Left lung (tissue), 10 donors: ENCODE measurements around the gene TRIM41. TPM values are rescaled to one million over a fixed set of nuclear protein-coding genes. Genes with fewer than 3 reads are reported as not detected.

Experiments
- ATAC-seq: fragments of 200-7000 bp; cut with Tn5 transposase; one replicate; pipeline ENCODE4 v1.9.1; 2020; ENCODE audit warnings: moderate library complexity
- DNase-seq, 4 donors: peaks; one replicate each; pipeline ENCODE4 v3.0.0-alpha.2; 2013 to 2020
- H3K27ac ChIP-seq, 2 donors: fragments of 200-600 bp; sonication (generic) in 1 of 2; one replicate each; pipeline versions ENCODE4 v1.5.0 to v1.8.0; 2020 to 2021
- H3K27me3 ChIP-seq, 2 donors: fragments of 200-600 bp; sonication (generic) in 1 of 2; one replicate each; pipeline versions ENCODE4 v1.5.0 to v1.8.0; 2020 to 2021
- H3K36me3 ChIP-seq, 2 donors: fragments of 200-600 bp; sonication (generic) in 1 of 2; one replicate each; pipeline versions ENCODE4 v1.5.0 to v1.8.0; 2020 to 2021
- H3K4me1 ChIP-seq, 2 donors: fragments of 200-600 bp; one replicate each; pipeline ENCODE4 v1.8.0; 2021
- H3K4me3 ChIP-seq, 2 donors: fragments of 200-600 bp; sonication (generic) in 1 of 2; one replicate each; pipeline versions ENCODE4 v1.5.0 to v1.8.0; 2020 to 2021; ENCODE audit warnings: mild to moderate bottlenecking in 1 of 2
- H3K9me3 ChIP-seq, 2 donors: fragments of 200-600 bp; sonication (generic) in 1 of 2; one replicate each; pipeline versions ENCODE4 v1.5.0 to v1.8.0; 2020 to 2021
- intact Hi-C, 2 donors: fragments of 100-400 bp; cut with DNase I; formaldehyde crosslinking; loops; one replicate each; pipeline versions ENCODE4 v1.11.2 to v1.14.2; 2022
- polyA plus RNA-seq, 6 donors: library from polyadenylated mRNA; unstranded; fragments of 120-200 nt; gene quantifications; one replicate each; pipeline ENCODE4 v1.2.1, GENCODE V29; 2013; ENCODE audit not compliant: insufficient read length in 6 of 6
- total RNA-seq, 2 donors: library from RNA; stranded (reverse); fragmentation: NEBNext Ultra II Directional; extraction: Animal tissue kit (Norgen Biotek cat#: 25700); gene quantifications; one replicate each; pipeline ENCODE4 v1.2.1, GENCODE V29; 2021
- TF ChIP-seq, protein P1 (sequence below), 2 donors: fragments of 200-600 bp; sonication (generic) in 1 of 2; IDR thresholded peaks; one replicate each; pipeline versions ENCODE4 v1.5.0 to v1.8.0; 2021; ENCODE audit warnings: antibody characterized with exemption in 2 of 2
- donor health status: DM: no; HTN: yes; CAD: no.
- donor health status: DM: no; HTN: no; CAD: no.

TRIM41 gene
- total and polyA plus RNA-seq, 8 donors, result 24.2 to 27.6 (median 26.1) TPM

DNA sequence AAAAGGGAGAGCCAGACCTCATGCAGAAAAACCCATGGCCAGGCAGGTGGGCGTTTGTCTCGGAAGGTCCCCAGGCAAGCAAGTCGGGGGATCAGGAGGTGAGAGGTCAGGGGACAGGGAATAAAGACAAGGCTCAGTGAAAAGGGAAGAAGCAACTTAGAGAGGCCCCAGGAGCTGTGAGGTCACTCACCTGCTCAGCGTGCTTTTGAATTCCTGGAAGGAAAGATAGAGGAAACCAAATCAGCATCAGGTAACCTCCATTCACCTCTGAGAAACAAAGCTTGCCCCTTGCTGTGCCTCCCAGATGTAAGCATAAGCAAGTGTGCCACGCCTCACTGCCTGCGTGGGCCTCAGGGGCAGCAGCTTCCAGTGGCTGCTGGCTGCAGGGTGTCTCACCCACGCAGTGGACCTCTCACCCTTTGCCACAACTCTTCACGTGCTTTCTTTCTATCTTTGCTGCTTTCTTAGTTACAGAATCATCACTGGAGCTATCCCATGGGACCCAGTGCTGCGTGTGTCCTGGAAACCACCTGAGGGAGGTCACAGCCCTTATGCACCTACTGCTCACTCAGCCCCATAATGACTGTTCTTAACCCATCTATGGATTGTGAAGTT is 24.1 kb upstream of the TRIM41 start:
- Histone ChIP-seq H3K4me3 (no peak overlapping the region), H3K27me3 (peaks cover 0 to 7% of the 10 kb centered on the region in 2 donors), H3K9me3 (no peaks in the 10 kb centered on the region), H3K27ac (no peak overlapping the region), H3K4me1 (peaks cover 7 to 15% of the 10 kb centered on the region in 2 donors), H3K36me3 (no peaks in the 10 kb centered on the region)
- ATAC-seq (no peak), DNase-seq (no peak)
- TF ChIP-seq, protein P1, sequence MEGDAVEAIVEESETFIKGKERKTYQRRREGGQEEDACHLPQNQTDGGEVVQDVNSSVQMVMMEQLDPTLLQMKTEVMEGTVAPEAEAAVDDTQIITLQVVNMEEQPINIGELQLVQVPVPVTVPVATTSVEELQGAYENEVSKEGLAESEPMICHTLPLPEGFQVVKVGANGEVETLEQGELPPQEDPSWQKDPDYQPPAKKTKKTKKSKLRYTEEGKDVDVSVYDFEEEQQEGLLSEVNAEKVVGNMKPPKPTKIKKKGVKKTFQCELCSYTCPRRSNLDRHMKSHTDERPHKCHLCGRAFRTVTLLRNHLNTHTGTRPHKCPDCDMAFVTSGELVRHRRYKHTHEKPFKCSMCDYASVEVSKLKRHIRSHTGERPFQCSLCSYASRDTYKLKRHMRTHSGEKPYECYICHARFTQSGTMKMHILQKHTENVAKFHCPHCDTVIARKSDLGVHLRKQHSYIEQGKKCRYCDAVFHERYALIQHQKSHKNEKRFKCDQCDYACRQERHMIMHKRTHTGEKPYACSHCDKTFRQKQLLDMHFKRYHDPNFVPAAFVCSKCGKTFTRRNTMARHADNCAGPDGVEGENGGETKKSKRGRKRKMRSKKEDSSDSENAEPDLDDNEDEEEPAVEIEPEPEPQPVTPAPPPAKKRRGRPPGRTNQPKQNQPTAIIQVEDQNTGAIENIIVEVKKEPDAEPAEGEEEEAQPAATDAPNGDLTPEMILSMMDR (IDR thresholded peaks at IDR 0.05), result no peak
- intact Hi-C loops, result no loop called here

- Histone ChIP-seq H3K4me3 (no peak overlapping the region), H3K4me1 (peaks cover 10 to 25% of the 10 kb centered on the region in 2 donors), H3K9me3 (no peaks in the 10 kb centered on the region), H3K36me3 (no peaks in the 10 kb centered on the region), H3K27ac (no peak overlapping the region), H3K27me3 (peaks cover 0 to 17% of the 10 kb centered on the region in 2 donors)
- ATAC-seq (no peak), DNase-seq (peak in 1 of 4 donors; percentile 22)
- TF ChIP-seq, protein P1 (IDR thresholded peaks at IDR 0.05), result no peak
- intact Hi-C loops, result no loop called here
Measured at GRCh38 chr5:181199881-181200638, 23.0 kb upstream of the TRIM41 start.

- no peak overlapping the region for H3K4me3 ChIP-seq
- ATAC-seq, result no peak
- intact Hi-C loops, result no loop called here
- TF ChIP-seq, protein P1 (IDR thresholded peaks at IDR 0.05), result no peak
- H3K27me3 ChIP-seq, result peaks cover 0 to 25% of the 10 kb centered on the region in 2 donors
- DNase-seq, result no peak
- H3K4me1 ChIP-seq, result peaks cover 12 to 33% of the 10 kb centered on the region in 2 donors
- no peak overlapping the region for H3K27ac ChIP-seq
- H3K36me3 ChIP-seq, result no peaks in the 10 kb centered on the region
- H3K9me3 ChIP-seq, result no peaks in the 10 kb centered on the region
Measured at GRCh38 chr5:181200816-181201215, 22.3 kb upstream of the TRIM41 start.

DNA sequence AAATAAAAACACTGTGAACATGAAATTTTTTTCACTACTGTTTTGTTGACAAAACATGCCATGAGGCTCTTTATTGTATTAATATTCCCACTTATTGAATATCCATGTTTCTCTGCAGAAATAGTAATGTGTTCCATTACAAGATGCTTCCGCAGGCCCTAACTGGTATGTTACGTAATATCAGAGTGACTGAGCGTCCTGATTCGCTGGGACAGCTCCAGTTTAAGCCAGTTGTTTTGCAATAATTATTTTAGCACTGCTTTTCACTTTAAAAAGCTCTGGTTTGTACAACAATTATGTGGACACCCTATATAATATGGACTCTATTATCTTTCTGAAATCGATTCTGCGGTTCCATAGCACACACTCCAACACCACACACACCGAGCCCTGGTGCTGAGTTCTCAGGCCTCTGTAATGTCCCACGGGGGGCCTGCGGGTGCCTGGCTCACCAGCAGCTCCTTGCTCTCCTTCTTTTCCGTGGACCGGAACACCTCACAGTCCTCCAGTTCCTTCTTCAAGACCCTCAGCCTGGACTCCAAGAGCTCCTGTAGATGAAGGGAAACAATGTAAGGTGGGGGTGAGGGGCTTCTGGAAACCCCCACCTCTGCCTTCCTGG is 19.9 kb upstream of the TRIM41 start:
- H3K36me3 ChIP-seq, result no peaks in the 10 kb centered on the region
- intact Hi-C loops, result no loop called here
- no peak for ATAC-seq
- TF ChIP-seq, protein P1 (IDR thresholded peaks at IDR 0.05), result no peak
- H3K4me1 ChIP-seq, result peaks cover 19 to 52% of the 10 kb centered on the region in 2 donors
- H3K27me3 ChIP-seq, result peaks cover 0 to 48% of the 10 kb centered on the region in 2 donors
- no peaks in the 10 kb centered on the region for H3K9me3 ChIP-seq
- peak overlapping the region in 1 of 2 donors; percentile 56 for H3K4me3 ChIP-seq
- peak overlapping the region in 1 of 2 donors; percentile 71 for H3K27ac ChIP-seq
- DNase-seq, result peak in 1 of 4 donors; percentile 31

GRCh38 chr5:181203777-181204112 is 19.3 kb upstream of the TRIM41 start:
- no peaks in the 10 kb centered on the region for H3K36me3 ChIP-seq
- no peak for DNase-seq
- peak overlapping the region in 1 of 2 donors; percentile 71 for H3K27ac ChIP-seq
- TF ChIP-seq, protein P1 (IDR thresholded peaks at IDR 0.05), result no peak
- H3K4me3 ChIP-seq, result peak overlapping the region; percentile 33 to 56
- peaks cover 0 to 48% of the 10 kb centered on the region in 2 donors for H3K27me3 ChIP-seq
- H3K9me3 ChIP-seq, result no peaks in the 10 kb centered on the region
- intact Hi-C loops, result no loop called here
- peaks cover 19 to 52% of the 10 kb centered on the region in 2 donors for H3K4me1 ChIP-seq
- no peak for ATAC-seq
